ENCODE measurements around the gene RPL7L1.
"Not testable (repeated sequence)": the region's sequence is repeated elsewhere in the genome, so short reads cannot be mapped to it uniquely, and the experiment has no call there.

Gene RPL7L1

DNA sequence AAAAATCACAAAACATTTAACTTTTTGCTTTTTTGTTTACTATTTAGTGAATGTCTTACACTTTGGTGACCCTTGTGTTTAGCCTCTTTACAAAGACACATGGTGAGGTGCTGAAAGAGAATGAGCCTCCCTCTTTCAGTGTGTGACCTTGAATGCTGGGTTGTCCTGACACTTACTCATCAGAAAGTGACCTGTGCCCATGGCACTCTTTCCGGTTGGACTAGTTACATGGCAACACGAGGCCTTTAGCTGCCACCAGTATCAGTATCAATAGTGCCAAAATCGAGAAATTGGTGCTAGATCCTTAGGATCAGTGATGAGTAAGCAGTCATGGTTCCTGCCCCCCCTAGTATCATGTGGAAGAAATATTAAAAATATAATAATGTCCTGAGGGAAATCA is 1.7 kb upstream of the RPL7L1 start:
- TF ChIP-seq, protein P1, sequence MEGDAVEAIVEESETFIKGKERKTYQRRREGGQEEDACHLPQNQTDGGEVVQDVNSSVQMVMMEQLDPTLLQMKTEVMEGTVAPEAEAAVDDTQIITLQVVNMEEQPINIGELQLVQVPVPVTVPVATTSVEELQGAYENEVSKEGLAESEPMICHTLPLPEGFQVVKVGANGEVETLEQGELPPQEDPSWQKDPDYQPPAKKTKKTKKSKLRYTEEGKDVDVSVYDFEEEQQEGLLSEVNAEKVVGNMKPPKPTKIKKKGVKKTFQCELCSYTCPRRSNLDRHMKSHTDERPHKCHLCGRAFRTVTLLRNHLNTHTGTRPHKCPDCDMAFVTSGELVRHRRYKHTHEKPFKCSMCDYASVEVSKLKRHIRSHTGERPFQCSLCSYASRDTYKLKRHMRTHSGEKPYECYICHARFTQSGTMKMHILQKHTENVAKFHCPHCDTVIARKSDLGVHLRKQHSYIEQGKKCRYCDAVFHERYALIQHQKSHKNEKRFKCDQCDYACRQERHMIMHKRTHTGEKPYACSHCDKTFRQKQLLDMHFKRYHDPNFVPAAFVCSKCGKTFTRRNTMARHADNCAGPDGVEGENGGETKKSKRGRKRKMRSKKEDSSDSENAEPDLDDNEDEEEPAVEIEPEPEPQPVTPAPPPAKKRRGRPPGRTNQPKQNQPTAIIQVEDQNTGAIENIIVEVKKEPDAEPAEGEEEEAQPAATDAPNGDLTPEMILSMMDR (IDR thresholded peaks at IDR 0.05; ENCODE audit: low read depth, low read length): no peak
- no peak overlapping the region for H3K4me3 ChIP-seq (ENCODE audit: low read depth, low read length)

- H3K4me3 ChIP-seq (ENCODE audit: low read depth, low read length): peak overlapping the region; percentile 79
Observed at GRCh38 chr6:42880240-42880817, 913 bp downstream of the RPL7L1 start.

DNA sequence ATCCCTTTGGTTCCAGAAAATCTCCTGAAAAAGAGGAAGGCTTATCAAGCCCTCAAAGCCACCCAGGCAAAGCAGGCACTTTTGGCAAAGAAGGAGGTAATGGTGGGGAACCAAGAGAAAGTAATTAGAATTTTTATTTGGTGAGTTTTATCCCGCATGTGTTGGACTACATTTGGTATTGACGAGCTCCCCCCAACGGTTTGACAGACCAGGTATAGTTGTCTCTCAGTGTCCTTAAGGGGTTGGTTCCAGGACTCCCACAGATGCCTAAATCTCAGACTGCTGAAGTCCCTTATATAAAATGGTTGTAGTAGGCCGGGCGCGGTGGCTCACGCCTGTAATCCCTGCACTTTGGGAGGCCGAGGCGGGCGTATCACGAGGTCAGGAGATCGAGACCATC is 1.5 kb downstream of the RPL7L1 start:
- H3K4me3 ChIP-seq (ENCODE audit: low read depth, low read length): peak overlapping the region; percentile 79

DNA sequence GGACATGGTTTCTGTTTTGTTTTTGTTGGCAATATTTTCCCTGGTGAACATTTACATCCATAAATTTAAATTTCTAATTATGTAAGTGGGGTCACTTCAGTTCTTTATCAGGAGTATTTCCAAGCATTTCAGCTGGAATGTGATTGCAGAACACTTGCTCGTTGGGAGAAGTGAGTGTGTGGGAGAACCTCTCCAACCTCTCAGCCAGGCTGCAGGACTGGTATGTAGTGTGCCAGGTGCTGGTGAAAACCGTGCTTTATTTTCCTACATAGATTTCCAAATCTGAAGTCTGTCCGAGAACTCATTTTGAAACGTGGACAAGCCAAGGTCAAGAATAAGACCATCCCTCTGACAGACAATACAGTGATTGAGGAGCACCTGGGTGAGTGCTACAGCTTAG is 6.3 kb downstream of the RPL7L1 start:
- H3K4me3 ChIP-seq (ENCODE audit: low read depth, low read length): no peak overlapping the region
- TF ChIP-seq, protein P1 (IDR thresholded peaks at IDR 0.05; ENCODE audit: low read depth, low read length): no peak

GRCh38 chr6:42888201-42888600 is 8.8 kb downstream of the RPL7L1 start:
- not testable (repeated sequence) for H3K4me3 ChIP-seq (ENCODE audit: low read depth, low read length)

GRCh38 chr6:42889815-42890214 is 10.4 kb downstream of the RPL7L1 start:
- TF ChIP-seq, protein P1 (IDR thresholded peaks at IDR 0.05; ENCODE audit: low read depth, low read length): no peak

DNA sequence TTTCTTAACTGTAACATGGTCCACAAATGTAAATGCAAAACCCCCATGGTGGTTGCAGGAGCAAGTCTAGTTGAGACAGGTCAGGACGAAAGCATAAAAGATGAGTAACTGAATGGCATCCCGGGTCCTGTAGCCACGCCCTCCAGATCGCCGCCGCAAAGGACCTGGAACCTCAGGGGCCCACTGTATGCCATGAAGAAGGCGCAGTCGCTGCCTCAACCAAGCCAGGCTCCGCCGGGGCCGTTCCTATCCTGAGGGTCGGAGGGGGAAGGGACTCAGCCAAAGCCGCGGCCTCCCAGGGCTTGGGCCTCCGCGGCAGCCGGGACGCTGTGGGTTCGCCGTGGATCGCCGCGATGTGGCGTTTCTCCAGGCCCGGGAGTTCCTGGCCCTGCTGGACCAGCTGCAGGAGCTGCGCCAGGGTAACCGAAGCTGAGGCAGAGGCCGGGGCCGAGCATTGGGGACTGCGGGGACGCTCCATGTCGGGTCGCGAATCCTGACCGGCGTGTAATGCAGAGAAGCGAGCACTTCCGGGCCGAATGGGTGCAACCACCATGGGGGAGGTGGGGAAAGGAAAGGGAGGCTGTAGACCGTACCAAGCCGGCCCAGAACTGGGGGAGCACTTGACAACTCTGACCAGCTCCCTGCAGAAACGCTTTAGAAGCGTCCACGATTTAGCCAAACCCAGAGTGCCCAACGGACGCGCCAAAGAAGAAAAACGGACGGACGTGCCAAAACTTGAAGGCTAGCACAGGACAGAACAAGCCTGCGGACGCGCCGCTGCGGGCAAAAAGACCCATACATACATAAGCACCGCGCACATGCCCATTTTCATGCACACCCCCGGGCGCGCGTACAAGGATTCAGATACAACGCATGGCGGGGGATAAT is 11.1 kb downstream of the RPL7L1 start:
- TF ChIP-seq, protein P1 (IDR thresholded peaks at IDR 0.05; ENCODE audit: low read depth, low read length): no peak

More at GRCh38 chr6:42889815-42890214, 10.4 kb downstream of the RPL7L1 start:
- H3K4me3 ChIP-seq (ENCODE audit: low read depth, low read length): peak overlapping the region; percentile 74

GRCh38 chr6:42891199-42891722 is 11.8 kb downstream of the RPL7L1 start:
- TF ChIP-seq, protein P1 (IDR thresholded peaks at IDR 0.05; ENCODE audit: low read depth, low read length): no peak
- peak overlapping the region; percentile 74 for H3K4me3 ChIP-seq (ENCODE audit: low read depth, low read length)

More for the DNA sequence above, 11.1 kb downstream of the RPL7L1 start:
- peak overlapping the region; percentile 74 for H3K4me3 ChIP-seq (ENCODE audit: low read depth, low read length)

- not testable (repeated sequence) for H3K4me3 ChIP-seq (ENCODE audit: low read depth, low read length)
Observed at GRCh38 chr6:42894041-42894828, 14.8 kb downstream of the RPL7L1 start.
